ENCODE data around the gene TMCC1.
"Not testable (repeated sequence)": the region's sequence is repeated elsewhere in the genome, so short reads cannot be mapped to it uniquely, and the experiment has no call there.

The TMCC1 gene

DNA sequence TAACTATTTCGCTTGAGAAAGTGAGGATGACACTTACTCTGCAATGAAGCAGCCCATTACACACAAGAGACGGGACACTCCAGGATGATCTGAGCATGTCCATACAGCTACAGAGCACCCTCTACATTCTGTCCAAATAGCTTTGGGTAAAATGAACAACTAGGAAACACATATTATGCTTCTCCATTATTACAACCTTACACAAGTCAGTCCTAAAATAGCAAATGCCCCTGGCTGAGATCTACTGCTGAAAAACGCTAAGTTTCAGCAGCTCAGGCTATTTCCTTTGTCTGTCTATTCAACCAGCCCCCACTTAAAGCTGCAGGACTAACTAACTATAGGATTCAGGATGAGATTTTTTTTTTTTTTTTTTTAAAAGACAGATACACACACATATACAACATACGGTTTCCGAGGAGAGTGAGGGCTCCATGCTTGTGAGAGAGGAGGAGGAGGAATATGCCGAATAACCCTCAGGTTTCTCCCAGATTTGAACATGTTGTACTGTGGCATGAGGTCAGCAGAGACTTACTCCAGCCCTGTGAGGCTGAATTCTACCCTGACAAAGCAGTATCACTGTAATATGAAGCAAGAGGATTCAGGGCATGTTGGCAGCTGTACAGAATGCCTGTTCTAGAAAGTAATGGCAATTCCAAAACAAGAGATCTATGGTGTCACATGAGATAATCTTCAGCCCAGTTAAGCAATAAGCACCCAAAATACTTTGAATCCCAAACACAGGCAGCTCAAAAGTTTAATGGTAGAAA, 169.8 kb downstream of the TMCC1 start:
- DNase-seq (ENCODE audit: low spot score) = no peak

DNA sequence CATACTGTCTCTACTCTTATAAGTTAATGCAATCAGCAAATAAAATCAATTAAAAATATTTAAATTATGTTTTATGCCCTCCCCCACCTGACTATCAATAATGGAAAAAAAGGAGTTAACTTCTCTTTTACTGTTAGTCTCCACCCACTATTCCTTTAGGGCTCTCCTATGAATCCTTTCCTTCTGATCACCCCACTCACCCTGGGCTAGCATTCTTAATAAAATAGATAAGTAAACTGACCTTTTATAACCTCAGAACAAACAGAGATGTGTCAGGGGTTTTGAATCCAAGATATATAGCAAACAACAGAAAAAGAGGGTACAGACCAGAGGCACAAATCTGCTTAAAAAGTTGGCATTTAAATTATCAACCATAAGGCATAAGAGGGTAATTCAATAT, 171.0 kb downstream of the TMCC1 start:
- DNase-seq (ENCODE audit: low spot score) = no peak

DNA sequence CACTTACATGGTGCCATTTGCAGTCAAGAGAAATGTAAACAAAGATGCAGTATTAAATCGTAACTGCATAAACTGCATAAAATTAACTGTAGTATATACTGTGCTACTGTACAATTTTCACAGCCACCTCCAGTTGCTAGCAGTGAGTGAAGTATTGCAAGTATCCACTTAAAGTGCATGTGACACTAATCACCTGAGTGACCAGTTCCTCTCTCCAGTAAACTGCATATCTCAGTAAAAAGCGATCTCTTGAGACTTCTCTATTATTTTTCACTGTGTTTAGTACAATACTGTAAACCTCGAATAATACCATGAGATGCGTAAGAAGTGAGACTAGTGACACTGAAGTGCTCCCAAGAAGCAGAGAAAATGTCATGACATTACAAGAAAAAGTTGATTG, 175.3 kb downstream of the TMCC1 start:
- DNase-seq (ENCODE audit: low spot score) = no peak

DNA sequence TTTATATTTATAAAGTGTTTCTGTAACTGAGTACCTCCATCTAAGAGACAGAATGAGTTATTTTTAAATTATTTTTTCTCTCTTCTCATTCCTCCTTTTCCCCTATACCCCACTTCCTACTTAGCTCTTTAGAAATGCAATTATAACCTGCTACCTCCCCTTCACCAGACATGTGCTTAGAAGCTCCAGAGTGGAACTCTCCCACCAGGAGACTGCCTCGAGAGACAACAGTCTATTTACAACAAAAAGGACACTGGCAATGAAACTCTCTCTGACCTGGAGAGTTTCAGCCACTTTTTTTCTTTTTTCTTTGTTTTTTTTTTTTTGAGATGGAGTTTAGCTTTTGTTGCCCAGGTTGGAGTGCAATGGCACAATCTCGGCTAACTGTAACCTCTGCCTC, 177.7 kb downstream of the TMCC1 start:
- no peak for DNase-seq (ENCODE audit: low spot score)

DNA sequence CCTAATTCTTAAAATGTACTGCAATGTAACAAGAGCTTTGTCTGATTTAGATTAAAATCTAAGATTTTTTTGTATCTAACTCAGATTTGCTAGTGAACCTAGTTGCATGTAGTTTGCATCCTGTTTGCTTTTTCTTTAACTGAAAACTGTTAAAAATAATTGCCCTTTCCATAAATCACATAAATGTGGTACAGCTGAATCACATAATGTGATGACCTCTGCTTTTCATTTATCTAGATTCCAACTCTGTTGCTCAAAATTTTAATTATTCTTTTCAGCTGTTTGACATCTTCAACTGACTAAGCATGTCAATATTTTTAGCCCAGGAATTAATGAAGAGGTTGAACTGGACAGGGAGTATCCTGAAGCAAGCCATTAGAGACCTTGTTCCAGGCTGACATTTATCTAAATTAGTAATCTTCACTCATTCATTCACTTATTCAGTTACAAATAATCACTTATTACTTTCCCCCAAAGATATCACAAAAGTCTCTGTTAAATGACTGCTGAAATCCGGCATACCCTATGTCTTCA, 185.1 kb downstream of the TMCC1 start:
- no peak for DNase-seq (ENCODE audit: low spot score)

DNA sequence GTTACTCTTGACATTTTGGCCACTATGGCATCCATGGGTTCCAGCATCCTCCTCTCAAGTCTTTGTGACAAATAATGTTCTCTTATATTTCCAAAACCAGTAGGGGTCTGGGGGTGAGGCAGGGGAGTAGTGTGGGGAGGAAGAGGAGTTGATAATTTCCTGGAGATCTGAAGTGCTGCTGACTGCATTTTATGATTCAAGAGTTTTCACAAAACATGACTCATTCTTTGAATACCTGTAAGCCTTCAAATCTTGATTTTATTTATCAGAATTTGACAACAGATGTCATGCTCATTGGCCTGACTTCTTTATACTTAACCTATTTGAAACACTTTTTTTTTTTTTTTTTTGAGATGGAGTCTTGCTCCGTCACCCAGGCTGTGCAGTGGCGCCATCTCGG, 188.2 kb downstream of the TMCC1 start:
- no peak for DNase-seq (ENCODE audit: low spot score)

GRCh38 chr3:129703913-129704312, 189.6 kb downstream of the TMCC1 start:
- no peak for DNase-seq (ENCODE audit: low spot score)

DNA sequence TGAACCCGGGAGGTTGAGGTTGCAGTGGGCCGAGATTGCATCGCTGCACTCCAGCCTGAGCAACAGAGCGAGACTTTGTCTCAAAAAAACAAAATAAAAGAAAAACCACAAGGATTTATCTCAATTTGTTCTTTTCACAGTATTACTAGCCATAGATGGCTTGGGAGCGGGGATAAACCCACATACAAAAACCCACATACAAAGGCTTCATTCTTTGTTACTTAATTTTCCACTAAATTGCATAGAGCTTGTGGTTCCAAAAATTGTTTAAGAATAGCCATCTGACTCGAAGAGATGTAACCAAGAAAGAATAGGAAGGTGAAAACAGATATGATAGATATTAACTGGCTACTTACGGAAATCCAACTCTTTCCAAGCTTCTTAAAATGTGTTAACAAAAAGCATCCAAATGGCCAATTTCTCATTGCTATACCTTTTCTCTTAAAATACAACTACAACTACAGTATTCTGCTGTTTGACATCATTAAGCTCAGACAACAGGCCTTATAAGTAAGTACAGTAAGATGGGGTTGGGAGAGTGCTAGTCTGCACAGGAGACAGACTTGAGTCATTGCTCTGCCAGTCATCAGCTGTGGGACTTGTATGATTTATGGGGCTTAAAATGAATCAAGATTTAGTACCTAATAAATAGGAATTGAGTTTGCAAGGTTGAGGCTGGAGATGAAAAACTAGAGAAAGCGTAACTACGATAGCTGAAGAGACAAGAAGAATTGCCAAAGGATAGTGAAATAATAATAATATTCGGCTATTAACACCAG, 190.4 kb downstream of the TMCC1 start:
- DNase-seq (ENCODE audit: low spot score) = no peak

DNA sequence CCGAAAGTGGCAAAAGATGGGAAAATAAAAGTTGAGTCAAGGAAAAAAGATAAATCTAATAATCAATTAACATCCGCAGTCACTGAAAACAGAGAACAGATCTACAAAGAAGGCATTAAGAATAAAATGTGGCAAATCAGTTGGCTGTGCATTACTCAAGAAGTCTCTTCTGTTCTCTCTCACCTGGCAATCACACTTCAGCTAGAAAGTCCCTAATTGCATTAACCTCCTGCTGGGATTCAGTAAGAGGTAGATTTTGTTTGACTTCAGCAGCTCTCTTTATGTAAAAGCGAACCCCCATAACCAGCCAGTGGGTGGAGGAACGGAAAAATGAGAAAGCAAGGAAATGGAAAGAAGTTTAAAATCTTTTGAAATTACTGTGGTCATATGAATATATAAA, 192.3 kb downstream of the TMCC1 start:
- DNase-seq (ENCODE audit: low spot score) = no peak

- DNase-seq (ENCODE audit: low spot score) = no peak
These were observed 193.9 kb downstream of the TMCC1 start for GRCh38 chr3:129699612-129700011.

- DNase-seq (ENCODE audit: low spot score) = no peak
These were observed 194.3 kb downstream of the TMCC1 start for GRCh38 chr3:129699199-129699598.

DNA sequence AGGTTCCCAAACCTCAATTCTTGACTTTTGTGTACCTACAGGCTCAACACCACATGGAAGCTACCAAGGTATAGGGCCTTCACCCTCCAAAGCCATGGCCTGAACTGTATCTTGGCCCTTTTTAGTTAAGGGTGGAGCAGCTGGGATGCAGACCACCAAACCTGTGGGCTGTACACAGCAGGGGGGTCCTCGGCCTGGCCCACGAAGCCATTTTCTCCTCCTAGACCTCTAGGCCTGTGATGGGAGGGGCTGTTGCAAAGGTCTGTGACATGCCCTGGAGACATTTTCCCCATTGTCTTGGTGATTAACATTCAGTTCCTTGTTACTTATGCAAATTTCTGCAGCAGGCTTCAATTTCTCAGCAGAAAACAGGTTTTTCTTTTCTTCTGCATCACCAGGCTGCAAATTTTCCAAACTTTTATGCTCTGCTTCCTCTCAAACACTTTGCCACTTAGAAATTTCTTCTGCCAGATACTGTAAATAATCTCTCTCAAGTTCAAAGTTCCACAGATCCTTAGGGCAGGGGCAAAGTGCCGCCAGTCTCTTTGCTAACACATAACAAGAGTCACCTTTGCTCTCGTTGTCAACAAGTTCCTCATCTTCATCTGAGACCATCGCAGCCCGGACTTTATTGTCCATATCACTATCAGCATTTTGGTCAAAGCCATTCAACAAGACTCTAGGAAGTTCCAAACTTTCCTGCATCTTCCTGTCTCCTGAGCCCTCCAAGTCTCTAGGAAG, 196.1 kb downstream of the TMCC1 start:
- DNase-seq (ENCODE audit: low spot score) = no peak

- not testable (repeated sequence) for DNase-seq (ENCODE audit: low spot score)
These were observed 197.1 kb downstream of the TMCC1 start for GRCh38 chr3:129696430-129696829.

GRCh38 chr3:129695230-129695629, 198.3 kb downstream of the TMCC1 start:
- DNase-seq (ENCODE audit: low spot score) = no peak

GRCh38 chr3:129694228-129694627, 199.3 kb downstream of the TMCC1 start:
- no peak for DNase-seq (ENCODE audit: low spot score)

DNA sequence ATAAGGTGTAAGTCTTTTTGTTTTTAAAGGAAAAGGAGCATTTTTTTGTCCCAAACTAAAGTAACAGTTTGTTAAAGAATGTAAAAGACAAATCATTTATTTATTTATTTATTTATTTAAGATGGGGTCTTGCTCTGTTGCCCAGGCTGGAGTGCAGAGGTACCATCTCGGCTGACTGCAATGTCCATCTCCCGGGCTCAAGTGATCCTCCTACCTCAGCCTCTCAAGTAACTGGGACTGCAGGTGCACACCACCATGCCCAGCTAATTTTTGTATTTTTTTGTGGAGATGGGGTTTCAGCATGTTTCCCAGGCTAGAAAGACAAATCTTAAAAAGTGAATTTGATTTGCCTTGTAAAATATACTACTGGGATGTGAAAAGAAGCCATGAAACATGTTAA, 200.8 kb downstream of the TMCC1 start:
- DNase-seq (ENCODE audit: low spot score) = no peak

DNA sequence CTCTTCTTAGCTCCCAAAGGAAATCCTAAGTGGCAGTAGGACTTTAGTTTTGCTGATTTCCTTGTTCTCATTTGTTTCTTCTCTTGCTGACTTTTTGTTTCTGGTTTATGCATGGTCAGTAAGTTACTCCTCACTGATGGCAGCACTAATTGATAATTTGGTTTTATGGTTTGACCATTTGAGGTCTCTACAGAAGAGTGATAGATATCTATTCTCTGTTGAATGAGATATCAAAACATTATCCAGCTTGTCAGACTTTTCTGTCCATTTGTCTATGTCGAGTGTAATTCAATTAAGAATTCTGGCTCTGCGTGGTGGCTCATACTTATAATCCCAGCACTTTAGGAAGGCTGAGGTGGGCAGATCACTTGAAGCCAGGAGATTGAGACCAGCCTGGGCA, 202.5 kb downstream of the TMCC1 start:
- no peak for DNase-seq (ENCODE audit: low spot score)

DNA sequence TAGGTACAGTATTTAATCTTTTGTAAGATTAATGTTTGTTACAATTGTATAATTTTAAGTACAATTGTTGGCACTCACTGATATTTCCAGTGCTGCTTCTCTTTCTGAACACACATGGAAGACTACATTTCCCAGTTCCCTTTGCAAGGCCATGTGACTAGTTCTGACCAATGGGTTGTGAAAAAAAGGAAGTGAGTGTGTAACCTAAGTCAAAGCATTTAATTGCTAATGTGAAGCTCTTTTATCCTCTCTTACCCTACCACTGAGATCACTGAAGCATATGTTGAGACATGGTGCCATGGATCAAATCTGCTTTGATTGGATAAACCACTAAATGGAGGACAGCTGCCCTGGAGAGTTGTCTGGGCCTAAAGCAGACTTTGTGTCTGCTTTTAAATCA, 203.1 kb downstream of the TMCC1 start:
- DNase-seq (ENCODE audit: low spot score) = peak; percentile 28

- DNase-seq (ENCODE audit: low spot score) = no peak
These were observed 204.5 kb downstream of the TMCC1 start for GRCh38 chr3:129689036-129689435.

GRCh38 chr3:129688271-129688895, 205.1 kb downstream of the TMCC1 start:
- DNase-seq (ENCODE audit: low spot score) = no peak

- no peak for DNase-seq (ENCODE audit: low spot score)
These were observed 205.9 kb downstream of the TMCC1 start for GRCh38 chr3:129687586-129688125.

DNA sequence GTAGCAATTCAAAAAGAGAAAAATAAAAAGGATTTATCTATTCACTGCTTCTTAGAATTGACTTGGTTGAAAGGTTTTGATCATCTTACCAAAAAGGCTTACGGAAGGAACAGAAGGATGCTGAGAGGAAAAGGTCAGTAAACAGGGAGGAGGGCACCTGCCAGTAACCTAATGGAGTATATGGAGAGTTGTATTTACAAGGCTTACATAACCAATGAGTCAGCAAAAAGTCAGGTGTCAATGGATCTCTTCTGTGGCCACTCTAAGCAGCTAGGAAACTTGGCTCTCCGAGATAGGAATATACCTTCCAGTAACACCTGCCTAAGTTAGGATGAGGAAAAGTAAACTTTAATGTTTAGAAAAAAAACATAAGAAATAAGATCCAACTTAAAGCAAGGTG, 206.6 kb downstream of the TMCC1 start:
- no peak for DNase-seq (ENCODE audit: low spot score)
